Endothelial cell of umbilical vein (primary cell): ENCODE data around the gene CPSF3. TPM values are rescaled to one million over a fixed set of nuclear protein-coding genes. Genes with fewer than 3 reads are reported as not detected.

ENCODE experiments used
- BruUV-seq: library from RNA; stranded (reverse); fragments of 400-500 nt; replicated peaks from 2 replicates; lab custom pipeline; 2021; lab: Mats Ljungman, UMichigan
- CTCF ChIA-PET: fragments of 300-600, 350-600 bp; sonication (Branson Sonifier 250); formaldehyde crosslinking; loops from one replicate; lab custom pipeline; 2021; ENCODE audit warnings: antibody characterized with exemption, inconsistent platforms; lab: Charles Lee
- POLR2A ChIA-PET: fragments of 300-600, 350-600 bp; sonication (Branson Sonifier 250); formaldehyde crosslinking; loops from one replicate; lab custom pipeline; 2021; ENCODE audit warnings: antibody characterized with exemption, inconsistent platforms; lab: Charles Lee
- DNase-seq: peaks from one replicate; pipeline ENCODE4 v3.0.0-alpha.2; 2011; ENCODE audit warnings: low read depth, low spot score
- FAIRE-seq: peaks from 2 replicates; lab custom pipeline; 2011; peaks lifted over from hg19 to GRCh38; lab: Jason Lieb, UNC
- H2AFZ ChIP-seq: 2 replicates; pipeline ENCODE4 v1.6.0; 2012; ENCODE audit warnings: low read depth, low read length, control low read depth, inconsistent platforms
- H3K27ac ChIP-seq: 2 replicates; pipeline ENCODE4 v1.5.1; 2011; ENCODE audit warnings: low read depth, mild to moderate bottlenecking, control low read depth, low read length, moderate library complexity; ENCODE audit not compliant: insufficient read depth
- H3K27me3 ChIP-seq, 2 experiments: 2 replicates each; pipeline versions ENCODE4 v1.6.0 to v1.6.1; 2011; ENCODE audit warnings: low read length in 2 of 2, mixed read lengths in 1 of 2; ENCODE audit not compliant: control insufficient read depth in 2 of 2, insufficient read depth in 2 of 2
- H3K36me3 ChIP-seq, 2 experiments: 2 replicates in 1 of 2; 3 replicates in 1 of 2; pipeline ENCODE4 v1.5.1; 2011; ENCODE audit warnings: low read length in 2 of 2, mild to moderate bottlenecking in 1 of 2, moderate library complexity in 1 of 2; ENCODE audit not compliant: control insufficient read depth in 2 of 2, insufficient read depth in 2 of 2; ENCODE audit errors: extremely low read depth in 1 of 2
- H3K4me1 ChIP-seq: 3 replicates; pipeline ENCODE4 v1.5.1; 2011; ENCODE audit warnings: mild to moderate bottlenecking, low read length; ENCODE audit not compliant: control insufficient read depth, insufficient read depth; ENCODE audit errors: extremely low read depth
- H3K4me2 ChIP-seq: 2 replicates; pipeline ENCODE4 v1.6.1; 2011; ENCODE audit warnings: low read length, control low read depth, mixed read lengths; ENCODE audit not compliant: insufficient read depth
- H3K4me3 ChIP-seq, 3 experiments: fragments of 200-600 bp in 1 of 3; sonication (generic), shearing (Covaris generic) in 1 of 3; replicated peaks in 1 of 3; 2 replicates each; pipeline ENCODE4 v1.5.1; 2011 to 2016; ENCODE audit warnings: control low read depth in 3 of 3, low read length in 3 of 3, mild to moderate bottlenecking in 2 of 3, inconsistent platforms in 1 of 3, low read depth in 1 of 3, moderate library complexity in 1 of 3; ENCODE audit not compliant: insufficient read depth in 1 of 3
- H3K79me2 ChIP-seq: 2 replicates; pipeline ENCODE4 v1.6.0; 2012; ENCODE audit warnings: low read length, inconsistent platforms; ENCODE audit not compliant: control insufficient read depth, insufficient read depth
- H3K9ac ChIP-seq: replicated peaks from 2 replicates; pipeline ENCODE3; 2011; ENCODE audit warnings: low read length, control low read depth; ENCODE audit not compliant: insufficient read depth; ENCODE audit errors: extremely low read depth
- H3K9me1 ChIP-seq: replicated peaks from 3 replicates; pipeline ENCODE4 v1.6.0; 2011; ENCODE audit warnings: mild to moderate bottlenecking, low read length; ENCODE audit not compliant: control insufficient read depth, insufficient read depth; ENCODE audit errors: extremely low read depth
- H3K9me3 ChIP-seq: replicated peaks from 2 replicates; pipeline ENCODE4 v1.5.1; 2012; ENCODE audit warnings: low read length, inconsistent platforms; ENCODE audit not compliant: control insufficient read depth, insufficient read depth
- H4K20me1 ChIP-seq: replicated peaks from 2 replicates; pipeline ENCODE3; 2011; ENCODE audit warnings: mild to moderate bottlenecking, low read length; ENCODE audit not compliant: control insufficient read depth, insufficient read depth; ENCODE audit errors: extremely low read depth
- EZH2 ChIP-seq: IDR thresholded peaks from 2 replicates; pipeline ENCODE4 v1.6.1; 2012; ENCODE audit warnings: borderline replicate concordance, low read depth, mild to moderate bottlenecking, moderate library complexity, low read length, inconsistent platforms; ENCODE audit not compliant: severe bottlenecking
- FOS ChIP-seq: IDR thresholded peaks from 2 replicates; pipeline ENCODE4 v1.6.1; 2011; ENCODE audit warnings: mild to moderate bottlenecking, low read length, moderate library complexity, borderline replicate concordance; ENCODE audit not compliant: insufficient read depth
- GATA2 ChIP-seq: IDR thresholded peaks from 2 replicates; pipeline ENCODE4 v1.7.0; 2011; ENCODE audit warnings: low read depth, mild to moderate bottlenecking, moderate library complexity, mixed read lengths, low read length; ENCODE audit not compliant: insufficient read length, insufficient read depth
- JUN ChIP-seq: IDR thresholded peaks from 2 replicates; pipeline ENCODE4 v1.6.1; 2011; ENCODE audit warnings: borderline replicate concordance, low read depth; ENCODE audit not compliant: insufficient read length, insufficient read depth
- MAX ChIP-seq: IDR thresholded peaks from 2 replicates; pipeline ENCODE4 v1.6.1; 2011; ENCODE audit not compliant: insufficient read depth, insufficient read length
- MYC ChIP-seq: IDR thresholded peaks from one replicate; pipeline ENCODE4 v1.6.1; 2011; ENCODE audit warnings: mild to moderate bottlenecking, low read depth, low read length
- POLR2A ChIP-seq: IDR thresholded peaks from 2 replicates; pipeline ENCODE4 v1.6.1; 2012; ENCODE audit warnings: low read depth, mild to moderate bottlenecking, control low read depth, low read length
- POLR2AphosphoS5 ChIP-seq: IDR thresholded peaks from 2 replicates; pipeline ENCODE4 v1.6.1; 2012; ENCODE audit warnings: low read depth, mild to moderate bottlenecking, control low read depth, low read length, moderate library complexity; ENCODE audit not compliant: insufficient read depth
- dilution Hi-C: fragments of 300-500 bp; cut with MboI; formaldehyde crosslinking; loops from one replicate; pipeline ENCODE4 v1.15.0; 2019; ENCODE audit warnings: low sequenced_read_pairs; ENCODE audit not compliant: extremely low pct_ligation_motif_present
- intact Hi-C: fragments of 100-400 bp; cut with micrococcal nuclease; formaldehyde crosslinking; loops from one replicate; pipeline ENCODE4 v1.10.0; 2022
- polyA plus RNA-seq, 4 experiments: library from polyadenylated mRNA; depleted of rRNA in 3 of 4; stranded (reverse) in 3 of 4; unstranded in 1 of 4; fragments of >200 nt; gene quantifications; 2 replicates each; pipeline versions ENCODE4 v1.2.1 to v1.2.3, GENCODE V29; 2011 to 2012; ENCODE audit warnings: missing spikeins in 1 of 4
- total RNA-seq: library from RNA; stranded (reverse); gene quantifications from 2 replicates; pipeline ENCODE4 v1.2.3, GENCODE V29; 2021
- TF ChIP-seq, protein P1 (sequence below), 2 donors: IDR thresholded peaks; 1 replicate in 1 of 2; 2 replicates in 1 of 2; pipeline ENCODE4 v1.5.1; 2011; ENCODE audit warnings: low read length in 2 of 2, mild to moderate bottlenecking in 2 of 2, moderate library complexity in 2 of 2, control low read depth in 1 of 2, inconsistent platforms in 1 of 2, low read depth in 1 of 2; ENCODE audit not compliant: insufficient read depth in 1 of 2; ENCODE audit errors: extremely low read depth in 1 of 2

Gene CPSF3
- total and polyA plus RNA-seq, 2 donors (not counting 3 experiments of a cell fraction or from before 2014, with no cell fraction given) = 13.7 to 35.6 TPM

- POLR2A ChIA-PET = no interaction called here
- H3K9ac ChIP-seq = no peak overlapping the region
- FAIRE-seq (no peak), DNase-seq (no peak)
- peaks cover 14% of the 10 kb centered on the region for H3K4me1 ChIP-seq
- intact Hi-C loops = no loop called here
- H3K27ac ChIP-seq = no peak overlapping the region
- H3K36me3 ChIP-seq = peaks cover 0 to 4% of the 10 kb centered on the region in 2 experiments
- no peak for TF ChIP-seq JUN
- no peak for TF ChIP-seq GATA2
- no peak for TF ChIP-seq FOS
- TF ChIP-seq POLR2A = no peak
- TF ChIP-seq, protein P1, sequence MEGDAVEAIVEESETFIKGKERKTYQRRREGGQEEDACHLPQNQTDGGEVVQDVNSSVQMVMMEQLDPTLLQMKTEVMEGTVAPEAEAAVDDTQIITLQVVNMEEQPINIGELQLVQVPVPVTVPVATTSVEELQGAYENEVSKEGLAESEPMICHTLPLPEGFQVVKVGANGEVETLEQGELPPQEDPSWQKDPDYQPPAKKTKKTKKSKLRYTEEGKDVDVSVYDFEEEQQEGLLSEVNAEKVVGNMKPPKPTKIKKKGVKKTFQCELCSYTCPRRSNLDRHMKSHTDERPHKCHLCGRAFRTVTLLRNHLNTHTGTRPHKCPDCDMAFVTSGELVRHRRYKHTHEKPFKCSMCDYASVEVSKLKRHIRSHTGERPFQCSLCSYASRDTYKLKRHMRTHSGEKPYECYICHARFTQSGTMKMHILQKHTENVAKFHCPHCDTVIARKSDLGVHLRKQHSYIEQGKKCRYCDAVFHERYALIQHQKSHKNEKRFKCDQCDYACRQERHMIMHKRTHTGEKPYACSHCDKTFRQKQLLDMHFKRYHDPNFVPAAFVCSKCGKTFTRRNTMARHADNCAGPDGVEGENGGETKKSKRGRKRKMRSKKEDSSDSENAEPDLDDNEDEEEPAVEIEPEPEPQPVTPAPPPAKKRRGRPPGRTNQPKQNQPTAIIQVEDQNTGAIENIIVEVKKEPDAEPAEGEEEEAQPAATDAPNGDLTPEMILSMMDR (IDR thresholded peaks at IDR 0.05; ENCODE audit: extremely low read depth in 1 of 2, insufficient read depth in 1 of 2, low read depth in 1 of 2, low read length in 2 of 2) = no peak
- TF ChIP-seq MAX = no peak
- no peak for TF ChIP-seq POLR2AphosphoS5
- TF ChIP-seq EZH2 = no peak
- no peak for TF ChIP-seq MYC
- no peaks in the 10 kb centered on the region for H4K20me1 ChIP-seq
- no TSS peak for BruUV-seq
- H3K27me3 ChIP-seq = no peaks in the 10 kb centered on the region
- peaks cover 62% of the 10 kb centered on the region for H3K79me2 ChIP-seq
- no peak overlapping the region for H3K4me2 ChIP-seq
- H2AFZ ChIP-seq = no peak overlapping the region
- H3K4me3 ChIP-seq = no peak overlapping the region
- H3K9me1 ChIP-seq = no peaks in the 10 kb centered on the region
- H3K9me3 ChIP-seq = no peaks in the 10 kb centered on the region
- dilution Hi-C loops = no loop called here
- CTCF ChIA-PET = no interaction called here
Measured at GRCh38 chr2:9419541-9419940, 3.9 kb upstream of the CPSF3 start.
